ENCODE data around the gene ZNF580.

Gene ZNF580

GRCh38 chr19:55616395-55616875 lies 24.4 kb upstream of the ZNF580 start:
- Histone ChIP-seq H3K9me3 (ENCODE audit: low read length) (no peaks in the 10 kb centered on the region), H3K79me2 (ENCODE audit: insufficient read depth, low read length) (no peaks in the 10 kb centered on the region), H4K20me1 (ENCODE audit: insufficient read depth, low read length) (no peaks in the 10 kb centered on the region), H2AFZ (ENCODE audit: low read length) (no peak overlapping the region), H3K9me2 (ENCODE audit: low read depth, low read length) (no peaks in the 10 kb centered on the region), H3K4me2 (ENCODE audit: low read length) (no peak overlapping the region), H3K9ac (ENCODE audit: low read length) (no peak overlapping the region), H3K36me3 (ENCODE audit: insufficient read depth, low read length) (peaks cover 26% of the 10 kb centered on the region), H3K4me3 (ENCODE audit: low read depth, low read length, poor library complexity, severe bottlenecking) (no peak overlapping the region), H3K27me3 (ENCODE audit: insufficient read depth, low read length) (no peaks in the 10 kb centered on the region), H3K27ac (ENCODE audit: low read depth, low read length, poor library complexity, severe bottlenecking) (no peak overlapping the region), H3F3A (ENCODE audit: insufficient read depth, low read length) (no peaks in the 10 kb centered on the region), H3K4me1 (ENCODE audit: insufficient read depth, low read length, severe bottlenecking) (no peaks in the 10 kb centered on the region)
- no peak for TF ChIP-seq CTCF (IDR thresholded peaks at IDR 0.05; ENCODE audit: low read length)
- TF ChIP-seq EZH2 (IDR thresholded peaks at IDR 0.05; ENCODE audit: borderline replicate concordance, low read length), result no peak

- Histone ChIP-seq H3K27ac (ENCODE audit: low read depth, low read length, poor library complexity, severe bottlenecking) (no peak overlapping the region), H4K20me1 (ENCODE audit: insufficient read depth, low read length) (no peaks in the 10 kb centered on the region), H3K4me1 (ENCODE audit: insufficient read depth, low read length, severe bottlenecking) (no peaks in the 10 kb centered on the region), H3F3A (ENCODE audit: insufficient read depth, low read length) (no peaks in the 10 kb centered on the region), H3K36me3 (ENCODE audit: insufficient read depth, low read length) (peaks cover 26% of the 10 kb centered on the region), H3K4me2 (ENCODE audit: low read length) (no peak overlapping the region), H3K9ac (ENCODE audit: low read length) (no peak overlapping the region), H2AFZ (ENCODE audit: low read length) (no peak overlapping the region), H3K27me3 (ENCODE audit: insufficient read depth, low read length) (no peaks in the 10 kb centered on the region), H3K4me3 (ENCODE audit: low read depth, low read length, poor library complexity, severe bottlenecking) (no peak overlapping the region), H3K9me3 (ENCODE audit: low read length) (no peaks in the 10 kb centered on the region), H3K79me2 (ENCODE audit: insufficient read depth, low read length) (no peaks in the 10 kb centered on the region), H3K9me2 (ENCODE audit: low read depth, low read length) (no peaks in the 10 kb centered on the region)
- no peak for TF ChIP-seq CTCF (IDR thresholded peaks at IDR 0.05; ENCODE audit: low read length)
- no peak for TF ChIP-seq EZH2 (IDR thresholded peaks at IDR 0.05; ENCODE audit: borderline replicate concordance, low read length)
These were observed 23.4 kb upstream of the ZNF580 start for GRCh38 chr19:55617426-55617825.

- Histone ChIP-seq H3K79me2 (ENCODE audit: insufficient read depth, low read length) (no peaks in the 10 kb centered on the region), H3K27ac (ENCODE audit: low read depth, low read length, poor library complexity, severe bottlenecking) (no peak overlapping the region), H3K27me3 (ENCODE audit: insufficient read depth, low read length) (no peaks in the 10 kb centered on the region), H3K9me3 (ENCODE audit: low read length) (no peaks in the 10 kb centered on the region), H3K4me3 (ENCODE audit: low read depth, low read length, poor library complexity, severe bottlenecking) (no peak overlapping the region), H2AFZ (ENCODE audit: low read length) (no peak overlapping the region), H3K36me3 (ENCODE audit: insufficient read depth, low read length) (peaks cover 26% of the 10 kb centered on the region), H3K9me2 (ENCODE audit: low read depth, low read length) (no peaks in the 10 kb centered on the region), H3K9ac (ENCODE audit: low read length) (no peak overlapping the region), H3K4me2 (ENCODE audit: low read length) (no peak overlapping the region), H3K4me1 (ENCODE audit: insufficient read depth, low read length, severe bottlenecking) (peaks cover under 1% of the 10 kb centered on the region), H3F3A (ENCODE audit: insufficient read depth, low read length) (no peaks in the 10 kb centered on the region), H4K20me1 (ENCODE audit: insufficient read depth, low read length) (no peaks in the 10 kb centered on the region)
- no peak for TF ChIP-seq CTCF (IDR thresholded peaks at IDR 0.05; ENCODE audit: low read length)
- no peak for TF ChIP-seq EZH2 (IDR thresholded peaks at IDR 0.05; ENCODE audit: borderline replicate concordance, low read length)
These were observed 22.4 kb upstream of the ZNF580 start for GRCh38 chr19:55618426-55618825.
